DND-41 (cell line): ENCODE results near the gene RCAN1.

Experiments used
- CTCF ChIP-seq: IDR thresholded peaks from 2 replicates; pipeline ENCODE4 v1.5.1; 2012; ENCODE audit warnings: borderline replicate concordance, low read length, moderate library complexity, mild to moderate bottlenecking; ENCODE audit not compliant: poor library complexity, severe bottlenecking; ENCODE audit errors: extremely low read depth
- EZH2 ChIP-seq: IDR thresholded peaks from 3 replicates; pipeline ENCODE4 v1.6.1; 2012; ENCODE audit warnings: borderline replicate concordance, low read depth, mild to moderate bottlenecking, moderate library complexity, low read length, inconsistent platforms; ENCODE audit not compliant: severe bottlenecking

GRCh38 chr21:34534522-34534921 lies 80.4 kb downstream of the RCAN1 start:
- TF ChIP-seq CTCF (no peak), EZH2 (no peak)
